DND-41 (cell line): ENCODE data around the gene INTS1.

Experiments
- ATAC-seq: fragments of 200-7000 bp; cut with Tn5 transposase; 3 replicates; pipeline ENCODE4 v1.9.1; 2021; ENCODE audit warnings: low read depth; ENCODE audit not compliant: insufficient read depth
- DNase-seq: peaks from one replicate; pipeline ENCODE4 v3.0.0-alpha.2; 2020
- H2AFZ ChIP-seq: 2 replicates; pipeline ENCODE4 v1.6.0; 2012; ENCODE audit warnings: low read depth, low read length
- H3K27ac ChIP-seq: 2 replicates; pipeline ENCODE4 v1.5.1; 2012; ENCODE audit warnings: low read length, inconsistent platforms
- H3K27me3 ChIP-seq: fragments of 200-600 bp; sonication (generic); 2 replicates; pipeline ENCODE4 v1.6.0; 2012; ENCODE audit warnings: low read length, mild to moderate bottlenecking, inconsistent platforms; ENCODE audit not compliant: insufficient read depth, poor library complexity
- H3K36me3 ChIP-seq: 2 replicates; pipeline ENCODE4 v1.5.1; 2012; ENCODE audit warnings: low read length, inconsistent platforms; ENCODE audit not compliant: insufficient read depth
- H3K4me1 ChIP-seq: 2 replicates; pipeline ENCODE4 v1.5.1; 2012; ENCODE audit warnings: mild to moderate bottlenecking, low read length; ENCODE audit not compliant: insufficient read depth
- H3K4me2 ChIP-seq: 2 replicates; pipeline ENCODE4 v1.6.0; 2012; ENCODE audit warnings: mild to moderate bottlenecking, moderate library complexity, low read length, inconsistent platforms; ENCODE audit not compliant: insufficient read depth
- H3K4me3 ChIP-seq, 2 experiments: fragments of 200-600 bp in 1 of 2; shearing (Covaris generic) in 1 of 2; 2 replicates each; pipeline ENCODE4 v1.5.1; 2012 to 2016; ENCODE audit warnings: inconsistent platforms in 2 of 2, low read length in 2 of 2, mild to moderate bottlenecking in 2 of 2, low read depth in 1 of 2, moderate library complexity in 1 of 2
- H3K79me2 ChIP-seq: 2 replicates; pipeline ENCODE4 v1.6.0; 2012; ENCODE audit warnings: low read length, inconsistent platforms; ENCODE audit not compliant: insufficient read depth
- H3K9ac ChIP-seq: 2 replicates; pipeline ENCODE4 v1.6.0; 2012; ENCODE audit warnings: low read depth, mild to moderate bottlenecking, inconsistent platforms, low read length, moderate library complexity
- H3K9me3 ChIP-seq: 2 replicates; pipeline ENCODE4 v1.5.1; 2012; ENCODE audit warnings: low read length, moderate library complexity, mild to moderate bottlenecking, inconsistent platforms; ENCODE audit not compliant: insufficient read depth, severe bottlenecking
- H4K20me1 ChIP-seq: 2 replicates; pipeline ENCODE4 v1.6.0; 2012; ENCODE audit warnings: low read length; ENCODE audit not compliant: insufficient read depth
- CTCF ChIP-seq: IDR thresholded peaks from 2 replicates; pipeline ENCODE4 v1.5.1; 2012; ENCODE audit warnings: borderline replicate concordance, low read length, moderate library complexity, mild to moderate bottlenecking; ENCODE audit not compliant: poor library complexity, severe bottlenecking; ENCODE audit errors: extremely low read depth
- EZH2 ChIP-seq: IDR thresholded peaks from 3 replicates; pipeline ENCODE4 v1.6.1; 2012; ENCODE audit warnings: borderline replicate concordance, low read depth, mild to moderate bottlenecking, moderate library complexity, low read length, inconsistent platforms; ENCODE audit not compliant: severe bottlenecking

Gene INTS1

GRCh38 chr7:1463676-1464223 lies 40.4 kb downstream of the INTS1 start:
- no peak for DNase-seq
- peaks cover 3% of the 10 kb centered on the region; the same call in 1 of the 2 replicates for H3K36me3 ChIP-seq
- H3K9me3 ChIP-seq, result no peaks in the 10 kb centered on the region
- H4K20me1 ChIP-seq, result peaks cover 6% of the 10 kb centered on the region
- H3K27me3 ChIP-seq, result no peaks in the 10 kb centered on the region
- no peaks in the 10 kb centered on the region for H3K79me2 ChIP-seq
- peaks cover 12% of the 10 kb centered on the region for H3K4me1 ChIP-seq
- no peak for ATAC-seq
- H3K9ac ChIP-seq, result no peak overlapping the region
- no peak overlapping the region for H3K4me2 ChIP-seq
- no peak overlapping the region for H3K27ac ChIP-seq
- no peak overlapping the region for H2AFZ ChIP-seq
- H3K4me3 ChIP-seq, result no peak overlapping the region
- no peak for TF ChIP-seq EZH2
- no peak for TF ChIP-seq CTCF

- Histone ChIP-seq H3K9ac (no peak overlapping the region), H3K79me2 (no peaks in the 10 kb centered on the region), H4K20me1 (peaks cover 3% of the 10 kb centered on the region), H3K36me3 (no peaks in the 10 kb centered on the region), H2AFZ (no peak overlapping the region), H3K27me3 (no peaks in the 10 kb centered on the region), H3K4me1 (peaks cover 24% of the 10 kb centered on the region), H3K4me3 (no peak overlapping the region), H3K4me2 (no peak overlapping the region), H3K9me3 (no peaks in the 10 kb centered on the region), H3K27ac (no peak overlapping the region)
- ATAC-seq (no peak), DNase-seq (no peak)
- no peak for TF ChIP-seq CTCF
- TF ChIP-seq EZH2, result no peak
These were observed 42.4 kb downstream of the INTS1 start for GRCh38 chr7:1461646-1462375.

GRCh38 chr7:1460821-1461645 lies 43.2 kb downstream of the INTS1 start:
- Histone ChIP-seq H3K9ac (no peak overlapping the region), H3K9me3 (no peaks in the 10 kb centered on the region), H3K27me3 (no peaks in the 10 kb centered on the region), H3K79me2 (no peaks in the 10 kb centered on the region), H3K4me2 (no peak overlapping the region), H3K4me1 (peaks cover 24% of the 10 kb centered on the region), H3K4me3 (no peak overlapping the region), H2AFZ (no peak overlapping the region), H3K36me3 (no peaks in the 10 kb centered on the region), H3K27ac (no peak overlapping the region), H4K20me1 (peaks cover 3% of the 10 kb centered on the region)
- no peak for TF ChIP-seq EZH2
- no peak for TF ChIP-seq CTCF
- DNase-seq (no peak), ATAC-seq (no peak)
